HepG2 (cell line): ENCODE measurements around the gene KIF22. TPM values are rescaled to one million over a fixed set of nuclear protein-coding genes. Genes with fewer than 3 reads are reported as not detected.

ENCODE experiments used
- ERF ChIP-seq: IDR thresholded peaks from 2 replicates; pipeline ENCODE4 v1.6.1; 2018; ENCODE audit warnings: missing biosample characterization, missing genetic modification reagents
- FOXO1 ChIP-seq: sonication (generic); formaldehyde crosslinking; IDR thresholded peaks from 2 replicates; pipeline ENCODE4 v1.4.0; 2020; ENCODE audit warnings: missing genetic modification reagents
- GABPA ChIP-seq, 2 experiments: IDR thresholded peaks; 2 replicates each; pipeline ENCODE4 v1.6.1; 2011 to 2016; ENCODE audit warnings: low read depth in 2 of 2, low read length in 1 of 2, missing biosample characterization in 1 of 2, missing genetic modification characterization in 1 of 2
- HNF1B ChIP-seq: sonication (generic); formaldehyde crosslinking; IDR thresholded peaks from 2 replicates; pipeline ENCODE4 v1.5.1; 2020; ENCODE audit warnings: mild to moderate bottlenecking, moderate library complexity, missing genetic modification reagents
- JDP2 ChIP-seq: sonication (generic); formaldehyde crosslinking; IDR thresholded peaks from 2 replicates; pipeline ENCODE4 v1.8.1; 2022; ENCODE audit warnings: missing genetic modification reagents, borderline replicate concordance
- MIER2 ChIP-seq: IDR thresholded peaks from 2 replicates; pipeline ENCODE4 v1.6.1; 2016; ENCODE audit warnings: missing biosample characterization, missing genetic modification reagents
- NFKBIZ ChIP-seq: IDR thresholded peaks from 2 replicates; pipeline ENCODE4 v1.6.1; 2018; ENCODE audit warnings: missing genetic modification reagents, missing compliant biosample characterization
- PAX8 ChIP-seq: sonication (generic); formaldehyde crosslinking; IDR thresholded peaks from 2 replicates; pipeline ENCODE4 v1.8.0; 2022; ENCODE audit warnings: mild to moderate bottlenecking, missing genetic modification reagents, borderline replicate concordance
- SIN3B ChIP-seq: fragments of 150-350 bp; IDR thresholded peaks from 2 replicates; pipeline ENCODE4 v1.6.1; 2014; ENCODE audit warnings: low read length
- SKI ChIP-seq: fragments of 450-650 bp; IDR thresholded peaks from one replicate; pipeline ENCODE4 v1.6.1; 2018; ENCODE audit warnings: mild to moderate bottlenecking; ENCODE audit not compliant: partially characterized antibody
- SRSF4 ChIP-seq: fragments of 200-400 bp; formaldehyde crosslinking; IDR thresholded peaks from one replicate; pipeline ENCODE4 v1.6.1; 2018; ENCODE audit warnings: mild to moderate bottlenecking, low read depth, low read length, moderate library complexity; ENCODE audit not compliant: poor library complexity, severe bottlenecking
- TAF1 ChIP-seq: sonication (generic); formaldehyde crosslinking; IDR thresholded peaks from 2 replicates; pipeline ENCODE4 v1.4.0; 2020; ENCODE audit warnings: missing genetic modification reagents
- TCF12 ChIP-seq, 2 experiments: fragments of 450-650 bp in 1 of 2; sonication (generic) in 1 of 2; formaldehyde crosslinking in 1 of 2; IDR thresholded peaks; 2 replicates each; pipeline versions ENCODE4 v1.6.1 to v1.8.0; 2017 to 2022; ENCODE audit warnings: antibody characterized with exemption in 1 of 2, mild to moderate bottlenecking in 1 of 2, missing genetic modification reagents in 1 of 2, moderate library complexity in 1 of 2
- WIZ ChIP-seq: sonication (generic); formaldehyde crosslinking; IDR thresholded peaks from 2 replicates; pipeline ENCODE4 v1.5.1; 2020; ENCODE audit warnings: mild to moderate bottlenecking, missing genetic modification reagents
- ZNF232 ChIP-seq: sonication (generic); formaldehyde crosslinking; IDR thresholded peaks from 2 replicates; pipeline ENCODE4 v1.4.0; 2020; ENCODE audit warnings: missing genetic modification reagents, borderline replicate concordance
- ZNF256 ChIP-seq: sonication (generic); formaldehyde crosslinking; conservative IDR thresholded peaks from 2 replicates; pipeline ENCODE4 v1.4.0; 2020; ENCODE audit warnings: missing genetic modification reagents
- ZNF280D ChIP-seq: sonication (generic); formaldehyde crosslinking; IDR thresholded peaks from 2 replicates; pipeline ENCODE4 v1.5.1; 2020; ENCODE audit warnings: mild to moderate bottlenecking, missing genetic modification reagents
- ZNF30 ChIP-seq: sonication (generic); formaldehyde crosslinking; IDR thresholded peaks from 2 replicates; pipeline ENCODE4 v1.5.0; 2020; ENCODE audit warnings: mild to moderate bottlenecking, missing genetic modification reagents
- ZNF598 ChIP-seq: sonication (generic); formaldehyde crosslinking; IDR thresholded peaks from 2 replicates; pipeline ENCODE4 v1.5.1; 2020; ENCODE audit warnings: mild to moderate bottlenecking, missing genetic modification reagents, borderline replicate concordance
- ZNF644 ChIP-seq: IDR thresholded peaks from 2 replicates; pipeline ENCODE4 v1.6.1; 2016; ENCODE audit warnings: low read depth
- ZNF724P ChIP-seq: sonication (generic); formaldehyde crosslinking; IDR thresholded peaks from 2 replicates; pipeline ENCODE4 v1.8.0; 2022; ENCODE audit warnings: missing genetic modification reagents, borderline replicate concordance
- ZNF75D ChIP-seq: sonication (generic); formaldehyde crosslinking; IDR thresholded peaks from 2 replicates; pipeline ENCODE4 v1.8.1; 2023; ENCODE audit warnings: missing genetic modification reagents, mild to moderate bottlenecking, borderline replicate concordance
- ZNF777 ChIP-seq: sonication (generic); formaldehyde crosslinking; IDR thresholded peaks from 2 replicates; pipeline ENCODE4 v1.4.0; 2020; ENCODE audit warnings: missing genetic modification reagents
- polyA plus RNA-seq, 8 experiments: library from polyadenylated mRNA; depleted of rRNA in 3 of 8; stranded (reverse) in 7 of 8; unstranded in 1 of 8; fragments of >200 nt; fragmentation: Illumina TruSeq in 4 of 8; extraction: Trizol in 4 of 8; gene quantifications; 2 replicates each; pipeline versions ENCODE4 v1.2.1 to v1.2.3, GENCODE V29; 2011 to 2016; ENCODE audit warnings: low read depth in 4 of 8, missing spikeins in 1 of 8, mixed read lengths in 1 of 8; ENCODE audit not compliant: insufficient read depth in 1 of 8
- total RNA-seq, 5 experiments: library from RNA; depleted of rRNA; stranded (reverse); fragments of >200 nt; fragmentation: Illumina TruSeq; extraction: Trizol; gene quantifications; 2 replicates each; pipeline ENCODE4 v1.2.3, GENCODE V29; 2016; ENCODE audit warnings: low read depth in 1 of 5
- TF ChIP-seq, protein P1 (sequence below): IDR thresholded peaks from 2 replicates; pipeline ENCODE4 v1.6.1; 2016; ENCODE audit warnings: mild to moderate bottlenecking, missing biosample characterization, missing genetic modification reagents

Gene KIF22
- total and polyA plus RNA-seq, 2 of the 13 experiments (the other 11 are each of a cell fraction or from before 2014, with no cell fraction given) = 95.8 to 118 TPM

GRCh38 chr16:29815793-29816693, 25.5 kb downstream of the KIF22 start, which contains the start of gene PAGR1 (continued):
- TF ChIP-seq ZNF256 (CRISPR knock-in tag) (peak; percentile 29; the same call in 1 of the 2 replicates), SKI (peak; percentile 34), ZNF644 (CRISPR knock-in tag) (no peak), GABPA (IDR thresholded peaks at IDR 0.05; ENCODE audit: low read depth, low read length) (no peak), GABPA (CRISPR knock-in tag; IDR thresholded peaks at IDR 0.05; ENCODE audit: low read depth) (peak; percentile 88), MIER2 (CRISPR knock-in tag) (no peak), NFKBIZ (CRISPR knock-in tag) (0 out of 2 replicates have a peak, but pooled peaks have one; percentile 29), JDP2 (CRISPR knock-in tag) (no peak), ZNF777 (peak; percentile 99), WIZ (CRISPR knock-in tag) (peak; percentile 94), ZNF75D (CRISPR knock-in tag) (no peak), SRSF4 (no peak), ZNF598 (CRISPR knock-in tag) (peak; percentile 95), FOXO1 (peak; percentile 57), ZNF232 (CRISPR knock-in tag) (no peak), SIN3B (peak; percentile 80), TCF12 (IDR thresholded peaks at IDR 0.05) (no peak), TCF12 (CRISPR knock-in tag; IDR thresholded peaks at IDR 0.05) (peak; percentile 70; the same call in 1 of the 2 replicates), HNF1B (CRISPR knock-in tag) (peak; percentile 91), ERF (peak; percentile 96), ZNF724P (CRISPR knock-in tag) (peak; percentile 76; the same call in 1 of the 2 replicates), ZNF280D (CRISPR knock-in tag) (peak; percentile 93), PAX8 (CRISPR knock-in tag) (peak; percentile 26), ZNF30 (CRISPR knock-in tag) (no peak), TAF1 (CRISPR knock-in tag) (peak; percentile 87)
- TF ChIP-seq, protein P1, sequence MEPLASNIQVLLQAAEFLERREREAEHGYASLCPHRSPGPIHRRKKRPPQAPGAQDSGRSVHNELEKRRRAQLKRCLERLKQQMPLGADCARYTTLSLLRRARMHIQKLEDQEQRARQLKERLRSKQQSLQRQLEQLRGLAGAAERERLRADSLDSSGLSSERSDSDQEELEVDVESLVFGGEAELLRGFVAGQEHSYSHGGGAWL = peak; percentile 42; the same call in 1 of the 2 replicates
